Stimulated activated CD4-positive, alpha-beta T cell treated with anti-CD3 and anti-CD28 coated beads, Interleukin-4, amount 100 ng/mL, for 48 hours (primary cell): ENCODE data around the gene AP1B1.
"Not testable (repeated sequence)": the region's sequence is repeated elsewhere in the genome, so short reads cannot be mapped to it uniquely, and the experiment has no call there.

Experiments
- DNase-seq, 2 donors: peaks; one replicate each; pipeline ENCODE4 v3.0.0-alpha.2; 2020; ENCODE audit warnings: low read depth in 2 of 2

The AP1B1 gene

GRCh38 chr22:29388759-29389090, 355 bp upstream of the AP1B1 start:
- no peak for DNase-seq

- DNase-seq: no peak
Observed at GRCh38 chr22:29386708-29387107, 1.7 kb downstream of the AP1B1 start.

GRCh38 chr22:29385748-29386147, 2.6 kb downstream of the AP1B1 start:
- no peak for DNase-seq

- no peak for DNase-seq
Observed at GRCh38 chr22:29385151-29385704, 3.1 kb downstream of the AP1B1 start.

GRCh38 chr22:29383740-29384139, 4.6 kb downstream of the AP1B1 start:
- DNase-seq: no peak

GRCh38 chr22:29382580-29383302, 5.6 kb downstream of the AP1B1 start:
- no peak for DNase-seq

- DNase-seq: no peak
Observed at GRCh38 chr22:29380856-29381255, 7.5 kb downstream of the AP1B1 start.

- DNase-seq: no peak
Observed at GRCh38 chr22:29380032-29380781, 8.2 kb downstream of the AP1B1 start.

GRCh38 chr22:29379258-29379657, 9.1 kb downstream of the AP1B1 start:
- no peak for DNase-seq

- no peak for DNase-seq
Observed at GRCh38 chr22:29377979-29378378, 10.4 kb downstream of the AP1B1 start.

GRCh38 chr22:29376705-29377104, 11.7 kb downstream of the AP1B1 start:
- not testable (repeated sequence) for DNase-seq

- DNase-seq: no peak
Observed at GRCh38 chr22:29375398-29376076, 12.8 kb downstream of the AP1B1 start.

- not testable (repeated sequence) for DNase-seq
Observed at GRCh38 chr22:29374806-29375205, 13.6 kb downstream of the AP1B1 start.

GRCh38 chr22:29374401-29374800, 14.0 kb downstream of the AP1B1 start:
- no peak for DNase-seq

GRCh38 chr22:29370537-29370936, 17.8 kb downstream of the AP1B1 start:
- no peak for DNase-seq

GRCh38 chr22:29369460-29369859, 18.9 kb downstream of the AP1B1 start:
- DNase-seq: no peak

- DNase-seq: no peak
Observed at GRCh38 chr22:29359469-29359868, 28.9 kb downstream of the AP1B1 start.

- not testable (repeated sequence) for DNase-seq
Observed at GRCh38 chr22:29357193-29357890, 31.0 kb downstream of the AP1B1 start.

- DNase-seq: no peak
Observed at GRCh38 chr22:29353860-29354259, 34.5 kb downstream of the AP1B1 start.

GRCh38 chr22:29353286-29353685, 35.1 kb downstream of the AP1B1 start:
- no peak for DNase-seq

GRCh38 chr22:29352778-29353177, 35.6 kb downstream of the AP1B1 start:
- no peak for DNase-seq

- no peak for DNase-seq
Observed at GRCh38 chr22:29351891-29352290, 36.5 kb downstream of the AP1B1 start.
